Inferior parietal cortex (tissue), 1 donor: ENCODE results near the gene CLTC.
A peak's percentile ranks its signal among the peaks of the same experiment; 100 is the strongest.

ENCODE experiments used
- DNase-seq: peaks from one replicate; pipeline ENCODE4 v3.0.0-alpha.2; 2016; ENCODE audit errors: extremely low spot score

CLTC gene

GRCh38 chr17:59680314-59680713, 60.6 kb downstream of the CLTC start:
- DNase-seq = no peak

GRCh38 chr17:59683283-59683682, 63.6 kb downstream of the CLTC start:
- DNase-seq = no peak

GRCh38 chr17:59684967-59685366, 65.3 kb downstream of the CLTC start:
- DNase-seq = no peak

GRCh38 chr17:59688008-59688407, 68.3 kb downstream of the CLTC start:
- DNase-seq = no peak

GRCh38 chr17:59688496-59688895, 68.8 kb downstream of the CLTC start:
- no peak for DNase-seq

- DNase-seq = no peak
Observed at GRCh38 chr17:59693582-59693981, 73.9 kb downstream of the CLTC start.

GRCh38 chr17:59694344-59694743, 74.6 kb downstream of the CLTC start:
- DNase-seq = no peak

GRCh38 chr17:59695945-59696681, 76.4 kb downstream of the CLTC start:
- DNase-seq = no peak

- no peak for DNase-seq
Observed at GRCh38 chr17:59696682-59697277, 77.1 kb downstream of the CLTC start.

- no peak for DNase-seq
Observed at GRCh38 chr17:59698143-59698542, 78.4 kb downstream of the CLTC start.

GRCh38 chr17:59699218-59699617, 79.5 kb downstream of the CLTC start:
- DNase-seq = no peak

- no peak for DNase-seq
Observed at GRCh38 chr17:59699786-59700185, 80.1 kb downstream of the CLTC start.

GRCh38 chr17:59702304-59702703, 82.6 kb downstream of the CLTC start:
- DNase-seq = no peak

- peak; percentile 100 for DNase-seq
Observed at GRCh38 chr17:59707149-59707970, 87.7 kb downstream of the CLTC start, which contains the start of the genes PTRH2 and VMP1. Gene PTRH2 (minus strand): TSS chr17:59707430. CDS start chr17:59697978, 9,452 bp downstream. Gene VMP1 (plus strand): TSS chr17:59707654. CDS start chr17:59731447, 23,793 bp downstream.

GRCh38 chr17:59707971-59708430, 88.3 kb downstream of the CLTC start:
- no peak for DNase-seq

- DNase-seq = no peak
Observed at GRCh38 chr17:59711936-59712335, 92.2 kb downstream of the CLTC start.

- DNase-seq = no peak
Observed at GRCh38 chr17:59712862-59713261, 93.2 kb downstream of the CLTC start.

- DNase-seq = no peak
Observed at GRCh38 chr17:59714255-59714654, 94.6 kb downstream of the CLTC start.

- DNase-seq = no peak
Observed at GRCh38 chr17:59716427-59716826, 96.7 kb downstream of the CLTC start.

GRCh38 chr17:59719526-59719925, 99.8 kb downstream of the CLTC start:
- DNase-seq = peak; percentile 55

- no peak for DNase-seq
Observed at GRCh38 chr17:59722623-59723022, 102.9 kb downstream of the CLTC start.

- no peak for DNase-seq
Observed at GRCh38 chr17:59723041-59723440, 103.3 kb downstream of the CLTC start.
